Right lobe of liver (tissue), 6 donors: ENCODE data around the gene RNF214. TPM values are rescaled to one million over a fixed set of nuclear protein-coding genes. Genes with fewer than 3 reads are reported as not detected.

Experiments
- ATAC-seq, 4 donors: fragments of 200-7000 bp; cut with Tn5 transposase; one replicate each; pipeline ENCODE4 v1.9.1; 2020; ENCODE audit warnings: mild to moderate bottlenecking in 4 of 4, moderate library complexity in 4 of 4
- DNase-seq, 3 donors: peaks; one replicate each; pipeline ENCODE4 v3.0.0-alpha.2; 2020
- H3K27ac ChIP-seq, 3 donors: fragments of 200-600 bp; one replicate each; pipeline ENCODE4 v1.8.0; 2022
- H3K27me3 ChIP-seq, 2 donors: fragments of 200-600 bp; one replicate each; pipeline ENCODE4 v1.8.0; 2022
- H3K36me3 ChIP-seq, 4 donors: fragments of 200-600 bp; sonication (generic) in 1 of 4; one replicate each; pipeline versions ENCODE4 v1.5.1 to v1.8.0; 2017 to 2022; ENCODE audit warnings: control low read depth in 1 of 4
- H3K4me1 ChIP-seq, 4 donors: fragments of 200-600 bp; sonication (generic) in 1 of 4; one replicate each; pipeline versions ENCODE4 v1.5.1 to v1.8.0; 2017 to 2022; ENCODE audit warnings: control low read depth in 1 of 4
- H3K4me3 ChIP-seq, 3 donors: fragments of 200-600 bp; one replicate each; pipeline ENCODE4 v1.8.0; 2022
- H3K9me3 ChIP-seq, 4 donors: fragments of 200-600 bp; sonication (generic) in 1 of 4; one replicate each; pipeline versions ENCODE4 v1.5.1 to v1.8.0; 2017 to 2022; ENCODE audit warnings: control low read depth in 1 of 4
- CTCF ChIP-seq, 4 donors: fragments of 200-600 bp in 3 of 4; fragments of 450-650 bp in 1 of 4; IDR thresholded peaks; one replicate each; pipeline versions ENCODE4 v1.5.1 to v1.8.0; 2016 to 2022; ENCODE audit warnings: antibody characterized with exemption in 4 of 4, mild to moderate bottlenecking in 2 of 4
- POLR2A ChIP-seq: fragments of 450-650 bp; IDR thresholded peaks from one replicate; pipeline ENCODE4 v1.6.1; 2017; ENCODE audit warnings: antibody characterized with exemption, mild to moderate bottlenecking
- WGBS: methylation state at CpG from one replicate; pipeline ENCODE4 v1.1.6; 2018; ENCODE audit warnings: low coverage, low lambda C conversion rate; ENCODE audit not compliant: insufficient coverage; ENCODE audit errors: missing lambda C conversion rate; 5-methylcytosine and 5-hydroxymethylcytosine counted together
- intact Hi-C, 2 donors: fragments of 100-400 bp; cut with DNase I; formaldehyde crosslinking; loops; one replicate each; pipeline versions ENCODE4 v1.11.2 to v1.14.1; 2022
- total RNA-seq, 6 experiments: library from RNA; depleted of rRNA in 2 of 6; stranded (reverse); fragments of >200 nt in 2 of 6; fragmentation: NEBNext Ultra II Directional in 3 of 6; extraction: Animal tissue kit (Norgen Biotek cat#: 25700) in 3 of 6; gene quantifications; one replicate each; pipeline versions ENCODE4 v1.1.0 to v1.2.4, GENCODE V29; 2016 to 2023
- donor health status: DM: no; HTN: yes; CAD: no.
- donor health status: DM: no; HTN: no; CAD: no.
- donor health status: DM: no; HTN: no; CAD: no.
- donor health status: DM: no; HTN: yes; CAD: no.
- donor health status: DM: no; HTN: yes; CAD: no.

RNF214 gene
- total RNA-seq, 6 experiments from 2014 or later: 5.6 to 9.4 (median 7.3) TPM

GRCh38 chr11:117313091-117313490 is 80.6 kb downstream of the RNF214 start:
- Histone ChIP-seq H3K27me3 (no peaks in the 10 kb centered on the region), H3K36me3 (no peaks in the 10 kb centered on the region), H3K4me3 (no peak overlapping the region), H3K9me3 (no peaks in the 10 kb centered on the region), H3K4me1 (peaks cover 0 to 18% (median 5%) of the 10 kb centered on the region in 4 donors), H3K27ac (no peak overlapping the region)
- intact Hi-C loops: no loop called here
- WGBS: 57% methylated on average over 3 of the region's 5 CpGs
- ATAC-seq (no peak), DNase-seq (no peak)
- TF ChIP-seq POLR2A: no peak
- TF ChIP-seq CTCF (IDR thresholded peaks at IDR 0.05): no peak

- Histone ChIP-seq H3K4me3 (peak overlapping the region in 1 of 3 donors; percentile 90), H3K9me3 (no peaks in the 10 kb centered on the region), H3K4me1 (peaks cover 0 to 18% (median 5%) of the 10 kb centered on the region in 4 donors), H3K27me3 (no peaks in the 10 kb centered on the region), H3K27ac (no peak overlapping the region), H3K36me3 (no peaks in the 10 kb centered on the region)
- DNase-seq (no peak), ATAC-seq (no peak)
- intact Hi-C loops: no loop called here
- TF ChIP-seq CTCF (IDR thresholded peaks at IDR 0.05): no peak
- no peak for TF ChIP-seq POLR2A
- 46% methylated on average over 4 of the region's 14 CpGs for WGBS
Observed at GRCh38 chr11:117313828-117314768, 81.6 kb downstream of the RNF214 start.

GRCh38 chr11:117314840-117315239 is 82.4 kb downstream of the RNF214 start:
- peaks cover 0 to 18% (median 5%) of the 10 kb centered on the region in 4 donors for H3K4me1 ChIP-seq
- intact Hi-C loops: no loop called here
- H3K4me3 ChIP-seq: peak overlapping the region; percentile 76 to 90 (median 82)
- no peaks in the 10 kb centered on the region for H3K36me3 ChIP-seq
- H3K27ac ChIP-seq: no peak overlapping the region
- H3K9me3 ChIP-seq: no peaks in the 10 kb centered on the region
- DNase-seq (peak in 2 of 3 donors; percentile 28 to 56), ATAC-seq (no peak)
- 11% methylated on average over 3 of the region's 10 CpGs for WGBS
- TF ChIP-seq CTCF (IDR thresholded peaks at IDR 0.05) (no peak), POLR2A (no peak)
- no peaks in the 10 kb centered on the region for H3K27me3 ChIP-seq

- Histone ChIP-seq H3K27me3 (no peaks in the 10 kb centered on the region), H3K4me1 (peaks cover 0 to 18% (median 5%) of the 10 kb centered on the region in 4 donors), H3K4me3 (peak overlapping the region; percentile 76 to 90 (median 82)), H3K36me3 (no peaks in the 10 kb centered on the region), H3K27ac (peak overlapping the region in 1 of 3 donors; percentile 49), H3K9me3 (no peaks in the 10 kb centered on the region)
- intact Hi-C loops: no loop called here
- DNase-seq (peak in 1 of 3 donors; percentile 26), ATAC-seq (peak; percentile 18 to 32 (median 22))
- 0% methylated on average over 14 of the region's 62 CpGs for WGBS
- no peak for TF ChIP-seq POLR2A
- no peak for TF ChIP-seq CTCF (IDR thresholded peaks at IDR 0.05)
Observed at GRCh38 chr11:117315285-117316196, 83.1 kb downstream of the RNF214 start.
